GM18870 (cell line): Measurements from ENCODE around the gene CBY1.
A peak's percentile ranks its signal among the peaks of the same experiment; 100 is the strongest.

Experiments
- ATAC-seq: cut with Tn5 transposase; IDR thresholded peaks from one replicate; pipeline ENCODE4 v1.9.1; 2021; ENCODE audit warnings: moderate library complexity; ENCODE audit not compliant: unreplicated experiment

The CBY1 gene

GRCh38 chr22:38700270-38700788, 43.9 kb downstream of the CBY1 start:
- ATAC-seq, result no peak

DNA sequence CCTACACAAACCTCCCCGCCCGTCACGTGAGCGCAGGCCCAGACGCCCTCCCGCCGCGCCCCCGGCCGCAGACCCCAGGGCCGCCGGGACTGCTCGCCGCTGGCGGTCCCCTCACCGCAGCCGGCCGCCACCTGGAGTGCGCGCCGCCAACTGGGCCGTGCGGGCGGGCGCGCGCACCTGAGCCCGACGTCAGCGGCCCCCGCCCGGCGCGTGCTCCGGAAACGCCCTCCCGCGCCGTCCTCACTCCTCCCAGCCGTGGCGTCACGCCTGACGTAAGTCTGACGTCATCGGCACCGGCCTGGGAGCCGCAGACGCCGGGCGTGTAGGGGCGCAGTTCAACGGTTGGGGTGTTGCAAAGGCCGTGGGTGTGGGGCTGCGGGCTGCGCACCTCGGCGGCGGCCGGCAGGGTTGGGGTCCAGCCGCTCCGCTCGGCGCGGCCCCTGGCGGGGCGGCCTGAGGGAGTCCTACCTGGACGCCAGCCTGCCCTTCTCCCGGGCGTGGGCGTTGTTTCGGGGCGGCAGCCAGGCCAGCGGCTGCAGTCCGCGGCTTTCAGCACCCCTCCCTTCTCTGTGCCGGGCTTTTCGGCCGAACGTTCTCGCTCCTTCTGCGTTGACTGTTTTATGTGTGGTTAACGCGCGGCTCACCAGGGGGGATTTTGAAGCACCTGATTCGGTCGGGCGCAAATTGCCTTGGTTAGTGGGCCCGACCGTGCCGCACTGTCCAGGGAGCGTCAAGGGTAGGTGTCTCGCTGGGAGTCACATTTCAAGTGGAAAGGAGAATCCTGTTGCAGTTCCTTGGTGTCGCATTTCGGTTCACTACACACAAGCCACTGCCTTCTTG, 44.6 kb downstream of the CBY1 start, which contains the start of gene JOSD1:
TSS of gene JOSD1 (minus strand) at position 155 of the 840 bp plus-strand sequence. CDS start 956 bp downstream, outside the sequence.
- no peak for ATAC-seq

- ATAC-seq, result no peak
Measured at GRCh38 chr22:38704654-38705234, 48.3 kb downstream of the CBY1 start.

DNA sequence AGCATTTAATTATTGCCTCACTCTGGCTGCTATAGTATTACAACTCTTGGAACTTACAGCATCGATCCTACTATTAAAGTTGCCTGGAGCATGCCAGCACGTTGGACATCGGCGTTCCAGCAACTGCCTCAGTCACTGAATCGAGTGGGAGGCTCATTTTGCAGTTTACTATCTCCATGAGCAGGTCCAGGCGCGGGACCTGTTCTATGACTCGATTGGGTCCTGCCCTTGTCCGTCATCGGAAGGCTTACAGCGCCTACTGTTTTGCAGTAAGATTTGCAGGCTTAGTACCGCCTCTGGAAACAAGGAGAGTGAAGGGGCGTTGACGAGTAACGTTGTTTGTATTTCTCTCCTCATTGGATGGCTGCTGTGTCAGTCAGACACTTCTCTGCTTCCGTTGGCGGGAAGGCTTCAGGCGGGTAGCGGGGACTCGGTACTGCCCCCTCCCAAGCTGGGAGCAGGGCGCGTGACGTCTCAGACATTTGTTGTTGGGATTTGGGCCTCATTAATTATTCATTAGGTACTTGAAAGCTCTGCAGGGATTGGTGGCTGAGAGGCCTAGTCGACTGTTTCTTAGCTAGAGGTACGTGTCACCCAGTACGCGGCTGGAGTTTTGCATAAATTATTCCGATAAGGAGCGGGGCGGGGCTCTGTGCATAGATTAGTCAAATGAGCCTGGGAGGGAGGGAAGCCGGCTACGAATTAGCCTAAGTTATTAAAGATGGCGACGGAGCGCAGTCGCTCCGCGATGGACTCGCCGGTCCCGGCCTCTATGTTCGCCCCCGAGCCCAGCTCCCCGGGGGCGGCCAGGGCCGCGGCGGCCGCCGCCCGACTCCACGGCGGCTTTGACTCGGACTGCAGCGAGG, 49.0 kb downstream of the CBY1 start, which contains the start of gene GTPBP1:
TSS of gene GTPBP1 (plus strand) at position 710 of the 866 bp plus-strand sequence. CDS start at position 722, 12 bp downstream.
- peak; percentile 83 for ATAC-seq

DNA sequence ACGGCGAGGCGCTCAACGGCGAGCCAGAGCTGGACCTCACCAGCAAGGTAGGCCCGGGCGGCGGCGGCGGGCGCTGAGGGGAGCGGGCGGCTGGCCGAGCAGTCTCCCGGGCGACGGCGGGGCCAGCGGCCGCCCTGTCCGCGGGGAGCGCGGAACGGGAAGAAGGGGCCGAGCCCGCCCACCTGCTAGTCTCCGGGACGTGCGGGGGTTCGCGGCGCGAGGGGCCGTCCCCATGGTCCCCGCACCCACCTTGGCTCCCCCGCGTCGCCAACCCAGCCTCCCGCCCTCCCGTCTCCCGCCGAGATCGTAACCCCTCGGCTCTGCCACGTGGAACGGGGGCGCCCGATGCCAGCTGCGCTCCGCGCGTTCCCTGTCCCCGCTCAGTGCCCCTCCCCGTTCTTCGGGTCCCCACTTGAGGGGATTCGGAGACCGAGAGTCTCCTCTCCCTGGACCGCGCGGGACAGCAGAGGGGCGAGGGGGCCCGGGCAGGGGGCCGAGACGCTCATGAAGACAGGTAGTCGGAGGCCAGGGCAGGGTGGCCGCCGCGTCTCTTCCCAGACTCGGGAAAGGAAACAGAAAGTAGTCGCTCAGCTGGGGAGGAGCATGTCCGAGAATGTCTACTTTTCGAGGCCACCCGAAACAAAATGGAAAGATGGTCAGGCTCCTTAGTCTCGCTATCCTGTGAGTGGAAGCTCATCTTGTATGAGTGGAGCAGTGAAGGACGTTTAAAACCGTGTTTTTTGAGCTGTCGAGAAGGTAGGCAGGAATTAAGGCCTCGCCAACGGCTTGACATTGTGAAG, 49.9 kb downstream of the CBY1 start:
- ATAC-seq, result no peak

DNA sequence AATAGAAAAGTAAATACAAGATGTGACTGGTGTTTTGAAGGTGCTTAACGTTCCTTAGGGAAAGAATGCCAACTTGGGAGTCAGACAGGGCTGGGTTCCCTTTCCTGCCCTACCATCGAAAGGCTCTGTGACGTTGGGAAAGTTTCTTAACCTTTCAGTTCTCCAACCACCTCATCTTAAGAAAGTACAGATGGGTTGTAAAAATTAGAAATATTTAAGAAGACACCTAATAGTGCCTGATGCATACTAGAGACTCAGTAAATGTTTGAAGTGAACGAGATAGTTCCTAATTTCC, 50.4 kb downstream of the CBY1 start:
- no peak for ATAC-seq

GRCh38 chr22:38707346-38707745, 50.9 kb downstream of the CBY1 start:
- ATAC-seq, result no peak

- no peak for ATAC-seq
Measured at GRCh38 chr22:38707984-38708383, 51.5 kb downstream of the CBY1 start.

- no peak for ATAC-seq
Measured at GRCh38 chr22:38709306-38709705, 52.9 kb downstream of the CBY1 start.

- no peak for ATAC-seq
Measured at GRCh38 chr22:38710351-38710750, 53.9 kb downstream of the CBY1 start.

DNA sequence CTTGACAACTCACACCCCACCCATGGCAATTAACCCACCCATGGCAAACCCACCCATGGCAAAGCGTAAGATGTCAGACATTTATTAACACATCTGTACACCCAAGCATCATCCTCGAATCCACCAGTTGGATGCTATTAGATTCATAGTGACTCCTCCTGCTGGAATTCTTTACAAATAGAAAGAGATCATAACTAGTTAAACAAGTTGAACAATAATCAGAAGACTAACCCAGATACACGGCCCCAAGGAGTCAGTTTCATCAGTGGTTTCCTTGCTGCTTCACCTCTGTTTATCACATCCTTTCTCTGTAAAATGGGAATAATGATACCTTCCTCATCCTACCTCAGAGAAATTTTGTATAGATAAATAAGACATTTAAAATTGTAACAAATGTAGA, 54.4 kb downstream of the CBY1 start:
- ATAC-seq, result no peak

- ATAC-seq, result no peak
Measured at GRCh38 chr22:38712486-38713207, 56.2 kb downstream of the CBY1 start.

DNA sequence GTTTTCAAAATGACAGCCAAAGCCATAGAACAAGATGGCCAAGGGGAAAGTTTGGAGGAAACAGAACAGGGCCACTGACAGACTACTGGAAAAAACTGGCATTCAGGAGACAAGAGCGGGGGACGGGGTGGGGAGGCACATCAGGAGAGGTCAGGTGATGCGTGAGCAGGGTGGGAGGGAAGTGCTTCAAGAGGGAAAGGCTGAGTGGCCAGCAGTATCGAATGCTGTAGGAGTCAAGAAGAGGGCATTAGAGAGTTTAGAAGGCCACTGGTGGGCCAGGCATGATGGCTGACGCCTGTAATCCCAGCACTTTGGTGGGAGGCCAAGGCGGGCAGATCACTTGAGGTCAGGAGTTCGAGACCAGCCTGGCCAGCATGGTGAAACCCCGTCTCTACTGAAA, 57.5 kb downstream of the CBY1 start:
- ATAC-seq, result no peak

GRCh38 chr22:38715176-38715764, 58.8 kb downstream of the CBY1 start:
- no peak for ATAC-seq

GRCh38 chr22:38715852-38716251, 59.4 kb downstream of the CBY1 start:
- ATAC-seq, result no peak

GRCh38 chr22:38716271-38716670, 59.8 kb downstream of the CBY1 start:
- ATAC-seq, result no peak

- ATAC-seq, result no peak
Measured at GRCh38 chr22:38716826-38717225, 60.4 kb downstream of the CBY1 start.

DNA sequence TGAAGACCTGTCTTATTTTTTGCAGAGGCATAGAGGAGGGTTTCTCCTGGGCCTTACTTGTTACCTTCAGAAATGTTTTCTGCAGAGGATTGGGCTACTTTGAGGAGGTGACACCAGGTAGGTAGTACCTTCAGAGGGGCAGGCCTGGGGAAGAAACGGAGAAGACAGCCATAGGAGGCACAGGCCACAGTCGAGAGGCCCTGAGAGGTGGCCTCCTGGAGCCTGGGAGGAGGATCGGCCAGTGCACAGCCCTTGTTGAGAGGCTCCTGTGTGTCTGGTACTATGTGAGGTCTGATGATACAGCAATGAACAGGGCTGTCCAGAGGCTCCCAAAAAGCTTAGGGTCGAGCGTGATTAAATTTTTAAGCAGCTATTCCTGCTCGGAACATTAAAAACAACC, 60.8 kb downstream of the CBY1 start:
- ATAC-seq, result no peak

- no peak for ATAC-seq
Measured at GRCh38 chr22:38718414-38718813, 62.0 kb downstream of the CBY1 start.
